CD4-positive, alpha-beta T cell treated with Interleukin-21 for 1 hour (primary cell): ENCODE data around the gene SYCP2L.

ENCODE experiments used
- DNase-seq: peaks from one replicate; pipeline ENCODE4 v3.0.0-alpha.2; 2020

The SYCP2L gene

DNA sequence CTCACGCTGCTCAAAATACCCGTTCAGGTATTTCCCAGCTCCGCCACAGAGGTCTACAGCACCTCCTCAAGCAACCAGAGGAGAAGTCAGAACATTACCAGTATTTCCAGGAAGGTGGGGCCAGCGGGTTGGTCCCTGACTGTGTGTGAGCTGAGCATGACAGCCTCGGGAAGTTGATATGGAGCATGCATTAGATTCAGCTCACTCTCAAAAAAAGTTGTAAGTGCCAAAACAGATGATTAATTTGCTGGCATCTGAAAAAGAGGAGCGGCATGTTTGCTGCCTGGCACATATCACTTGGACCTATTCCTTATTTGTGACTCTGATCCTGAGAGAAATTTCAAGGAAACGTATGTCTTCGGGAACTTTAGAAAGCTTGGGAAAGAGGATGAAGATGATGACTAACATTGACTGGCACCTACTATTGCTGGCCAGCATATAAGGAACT, 125.0 kb downstream of the SYCP2L start:
- no peak for DNase-seq

DNA sequence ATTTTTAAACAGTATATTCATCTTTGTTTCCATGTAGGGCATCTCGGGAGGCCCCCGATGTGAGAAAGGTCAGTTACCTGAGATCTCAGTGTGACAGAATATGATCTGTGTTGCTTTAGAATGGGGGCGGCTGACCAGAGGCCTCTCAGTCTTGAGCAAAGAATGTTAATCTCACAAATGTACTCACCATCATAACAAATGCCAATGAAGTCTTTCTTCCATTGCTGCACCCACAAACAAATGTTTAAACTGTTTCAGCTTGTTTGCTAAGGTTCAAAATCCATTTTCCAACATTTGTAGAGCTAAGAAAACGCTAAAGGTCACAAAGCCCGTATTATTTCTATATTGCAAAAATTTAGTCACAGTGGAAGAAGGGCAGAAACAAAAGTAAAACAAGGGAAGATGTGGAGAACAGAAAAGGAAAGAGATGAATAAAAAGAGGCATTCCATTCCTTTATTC, 125.5 kb downstream of the SYCP2L start:
- no peak for DNase-seq

DNA sequence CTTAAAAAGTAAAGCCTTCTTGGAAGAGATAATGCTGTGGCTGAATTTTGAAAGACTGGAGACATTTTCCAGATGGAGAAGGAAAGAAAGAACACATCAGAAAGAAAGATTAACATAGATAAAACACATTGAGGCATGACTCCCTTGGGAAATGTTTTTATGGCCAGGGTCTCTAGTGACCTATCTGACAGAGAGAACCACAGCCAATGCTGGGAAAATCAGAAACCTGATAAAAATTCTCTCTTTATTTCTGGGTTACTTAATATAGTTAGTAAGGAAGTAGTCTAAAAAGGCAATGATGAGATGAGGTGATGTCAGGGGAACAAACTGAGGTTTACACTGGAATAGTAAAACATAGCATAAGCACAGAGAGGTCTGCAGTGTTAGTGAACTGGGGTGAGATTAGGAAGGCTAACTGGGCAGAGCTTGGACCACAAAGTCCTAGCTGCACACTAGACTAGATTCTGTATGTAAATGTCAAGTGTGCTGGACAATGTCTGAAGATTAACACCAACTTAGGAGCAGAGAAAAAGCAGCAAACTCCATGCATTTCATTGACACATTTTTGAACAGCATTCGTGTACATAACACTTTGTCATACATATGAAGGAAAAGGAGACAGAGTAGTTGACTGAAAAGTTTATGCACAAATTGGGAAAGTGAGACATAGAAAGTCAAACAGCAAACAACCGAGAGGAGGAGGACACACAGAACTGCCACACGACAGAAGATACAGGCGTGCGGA, 126.3 kb downstream of the SYCP2L start:
- DNase-seq: no peak

DNA sequence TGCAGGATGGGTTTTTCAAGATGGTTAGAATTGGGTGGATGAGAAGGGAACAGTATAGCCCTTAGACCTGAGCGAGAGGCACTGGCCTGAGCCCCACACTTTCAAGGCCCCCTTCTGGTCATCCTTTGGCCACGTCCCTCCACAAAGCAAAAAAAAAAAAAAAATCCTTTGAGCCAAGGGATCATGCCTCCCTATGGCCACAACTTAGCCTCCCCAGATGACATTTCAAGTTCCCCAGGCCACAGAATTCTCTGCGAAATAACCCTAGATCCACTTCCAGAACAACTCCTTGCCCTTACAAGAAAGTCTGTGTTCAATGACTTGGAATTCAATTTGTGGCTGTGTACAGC, 126.8 kb downstream of the SYCP2L start:
- DNase-seq: no peak

DNA sequence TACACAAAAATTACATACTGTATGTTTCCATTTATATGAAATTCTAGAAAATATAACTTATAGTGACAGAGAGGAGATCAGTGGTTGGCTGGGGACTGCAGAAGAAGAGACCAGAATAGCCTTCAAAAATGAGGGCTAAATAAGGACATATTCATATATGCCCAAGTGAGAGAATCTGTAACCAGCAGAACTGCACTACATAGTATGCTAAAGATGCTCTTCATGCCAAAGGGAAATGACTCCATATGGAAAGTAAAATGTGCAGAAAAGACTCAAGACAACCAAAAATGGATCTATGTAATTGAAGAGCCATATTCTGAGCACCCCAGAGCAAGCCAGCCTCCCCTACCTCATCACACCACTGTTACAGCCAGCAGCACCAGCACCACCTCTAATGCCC, 128.2 kb downstream of the SYCP2L start:
- DNase-seq: no peak

DNA sequence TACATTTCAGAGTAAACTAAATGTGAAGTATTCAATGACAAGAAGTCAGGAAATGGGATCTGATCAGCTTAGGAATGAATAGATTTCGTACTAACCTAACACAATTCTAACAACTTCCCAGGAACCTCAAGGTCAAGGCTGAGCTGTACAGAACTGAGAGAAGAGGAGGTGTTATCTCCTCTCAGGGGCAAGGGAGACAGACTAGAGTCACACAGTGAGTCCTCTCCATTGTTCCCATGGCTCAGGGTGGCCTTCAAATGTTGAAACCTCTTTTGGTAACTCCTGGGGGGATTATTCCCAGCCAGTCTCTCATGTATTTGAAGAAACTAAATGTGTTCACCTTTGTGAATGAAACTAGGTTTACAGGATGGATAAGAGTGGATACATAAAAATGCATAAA, 129.6 kb downstream of the SYCP2L start:
- DNase-seq: no peak

DNA sequence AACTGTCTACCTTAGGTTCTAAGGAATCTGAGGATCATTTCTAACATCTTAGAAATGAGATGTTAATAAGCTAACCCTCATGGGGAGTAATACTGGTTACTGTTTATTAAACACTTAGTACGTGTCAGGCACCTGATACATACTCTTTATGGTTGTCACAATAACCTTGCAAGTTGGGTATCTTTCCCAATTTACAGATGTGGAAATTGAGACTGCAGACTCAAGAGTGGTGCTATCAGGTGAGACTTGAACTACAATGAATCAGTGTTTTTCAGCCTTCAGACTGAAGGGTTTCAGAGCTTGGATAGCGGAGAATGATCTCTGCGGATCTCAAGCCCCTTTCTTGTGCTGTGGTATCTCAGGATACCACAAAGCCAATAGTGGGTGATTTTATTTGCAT, 130.2 kb downstream of the SYCP2L start:
- no peak for DNase-seq

DNA sequence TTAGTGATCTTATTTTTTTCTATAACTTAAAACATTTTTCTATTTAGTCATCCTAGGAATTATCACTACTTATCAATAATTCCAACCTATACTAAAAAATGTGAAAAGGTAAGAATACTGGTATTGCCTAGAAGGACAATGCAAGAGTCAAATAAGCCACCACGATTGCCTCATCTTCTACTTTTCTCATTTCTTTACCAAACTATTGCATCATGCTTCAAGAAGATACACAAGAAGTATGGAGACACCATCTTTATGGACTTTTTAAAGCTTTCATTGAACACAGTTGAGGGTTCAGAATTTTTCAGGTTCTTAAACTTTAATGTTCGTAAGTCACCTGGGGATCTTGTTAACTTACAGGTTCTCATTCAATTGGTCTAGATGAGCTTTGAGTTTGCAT, 131.4 kb downstream of the SYCP2L start:
- DNase-seq: no peak

DNA sequence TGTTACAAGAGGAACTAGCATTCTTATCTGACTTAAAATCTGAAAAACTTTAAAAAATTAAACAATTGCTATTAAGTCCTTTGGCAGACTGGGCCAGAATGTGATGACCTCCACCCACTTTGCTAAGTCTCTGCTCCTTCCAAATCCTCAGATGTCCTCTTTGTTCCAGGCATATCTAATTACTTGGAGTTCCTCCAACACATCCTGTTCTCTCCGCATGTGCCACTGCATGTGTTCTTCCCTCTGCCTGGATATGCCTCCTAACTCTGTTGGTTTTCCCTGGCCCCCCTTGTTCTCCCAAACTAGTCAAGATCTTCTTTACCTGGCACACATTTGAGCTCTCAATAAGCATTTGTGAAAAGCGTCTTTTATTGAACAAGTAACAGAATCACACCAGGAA, 134.2 kb downstream of the SYCP2L start:
- no peak for DNase-seq

DNA sequence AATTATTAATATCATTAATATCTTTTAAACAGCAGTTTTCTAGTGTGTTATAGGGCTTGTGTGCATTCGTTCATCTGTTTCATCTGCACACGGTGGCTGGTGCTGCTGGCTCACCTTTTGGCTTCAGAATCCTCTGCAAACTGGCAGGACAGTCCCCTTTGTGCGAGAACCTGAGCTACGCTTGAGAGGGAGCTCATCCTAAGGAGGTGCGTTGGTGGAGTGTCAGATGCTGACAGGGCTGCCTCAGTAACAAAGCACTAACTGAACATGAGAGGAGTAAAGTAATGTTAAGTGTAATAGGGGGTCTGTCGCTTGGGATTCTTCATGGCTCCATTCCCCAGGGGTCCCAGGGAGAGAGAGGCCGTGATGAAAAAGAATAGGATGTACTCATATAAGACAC, 134.9 kb downstream of the SYCP2L start:
- DNase-seq: no peak

DNA sequence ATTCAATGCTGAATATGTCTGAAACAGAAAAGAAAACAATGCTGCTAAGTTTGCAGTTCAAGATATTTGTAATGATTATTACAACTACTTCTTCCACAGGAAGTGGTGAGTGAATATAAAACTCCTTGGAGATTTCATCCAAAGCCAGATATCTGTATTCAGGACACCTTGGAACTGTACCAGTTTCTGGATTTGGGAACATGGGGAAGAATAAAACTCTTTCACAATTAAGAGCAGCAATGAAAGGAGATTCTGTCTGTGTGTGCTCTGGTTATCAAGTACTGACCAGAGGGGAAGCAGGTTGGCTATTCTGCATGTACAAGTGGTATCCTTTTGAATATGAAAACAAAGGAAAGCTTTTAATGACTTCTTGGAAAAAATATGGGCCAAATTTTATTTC, 136.2 kb downstream of the SYCP2L start:
- no peak for DNase-seq
